HG03196 (cell line): ENCODE results near the gene MGAT3.

ENCODE experiments used
- ATAC-seq: cut with Tn5 transposase; IDR thresholded peaks from one replicate; pipeline ENCODE4 v1.9.1; 2021; ENCODE audit not compliant: unreplicated experiment

The MGAT3 gene

DNA sequence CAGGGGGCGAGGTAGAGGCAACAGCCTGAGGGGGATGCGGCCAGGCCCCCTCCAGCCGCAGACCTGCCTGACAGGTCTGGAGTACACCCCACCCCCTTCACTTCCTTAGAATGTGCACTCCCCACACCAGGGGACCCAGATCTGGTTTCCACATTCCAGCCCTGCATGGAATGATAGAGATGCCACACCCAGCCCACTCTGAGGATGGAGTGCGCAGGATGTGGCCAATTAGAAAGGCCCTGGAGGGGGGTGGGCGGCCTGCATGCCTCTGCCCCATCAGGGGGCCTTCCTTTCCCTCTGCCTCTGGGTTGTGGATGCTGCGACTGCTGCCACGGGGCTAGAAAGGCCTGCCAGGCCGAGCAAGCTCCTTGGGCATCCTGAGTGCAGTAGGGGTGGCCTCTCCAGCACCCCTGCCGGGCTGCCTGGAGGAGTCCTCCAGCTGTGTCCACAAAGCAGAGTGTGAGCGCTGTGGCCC lies 28.2 kb upstream of the MGAT3 start:
- no peak for ATAC-seq

DNA sequence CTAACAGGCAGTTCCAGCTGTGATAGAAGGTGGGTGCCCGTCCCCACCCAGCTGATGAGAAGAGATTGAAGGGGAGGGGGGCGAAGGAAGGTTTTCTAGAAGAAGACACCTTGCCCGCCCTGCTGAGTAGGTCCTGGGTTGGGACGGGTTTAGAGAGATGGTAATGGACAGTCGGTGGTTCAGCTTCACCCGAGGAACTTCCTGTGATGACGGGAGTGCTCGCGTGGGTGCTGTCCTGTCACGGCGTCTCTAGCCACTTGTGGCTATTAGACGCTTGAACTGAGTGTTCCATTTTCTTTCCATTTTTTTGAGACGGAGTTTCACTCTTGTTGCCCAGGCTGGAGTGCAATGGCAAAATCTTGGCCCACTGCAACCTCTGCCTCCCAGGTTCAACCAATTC lies 27.6 kb upstream of the MGAT3 start:
- ATAC-seq, result no peak

DNA sequence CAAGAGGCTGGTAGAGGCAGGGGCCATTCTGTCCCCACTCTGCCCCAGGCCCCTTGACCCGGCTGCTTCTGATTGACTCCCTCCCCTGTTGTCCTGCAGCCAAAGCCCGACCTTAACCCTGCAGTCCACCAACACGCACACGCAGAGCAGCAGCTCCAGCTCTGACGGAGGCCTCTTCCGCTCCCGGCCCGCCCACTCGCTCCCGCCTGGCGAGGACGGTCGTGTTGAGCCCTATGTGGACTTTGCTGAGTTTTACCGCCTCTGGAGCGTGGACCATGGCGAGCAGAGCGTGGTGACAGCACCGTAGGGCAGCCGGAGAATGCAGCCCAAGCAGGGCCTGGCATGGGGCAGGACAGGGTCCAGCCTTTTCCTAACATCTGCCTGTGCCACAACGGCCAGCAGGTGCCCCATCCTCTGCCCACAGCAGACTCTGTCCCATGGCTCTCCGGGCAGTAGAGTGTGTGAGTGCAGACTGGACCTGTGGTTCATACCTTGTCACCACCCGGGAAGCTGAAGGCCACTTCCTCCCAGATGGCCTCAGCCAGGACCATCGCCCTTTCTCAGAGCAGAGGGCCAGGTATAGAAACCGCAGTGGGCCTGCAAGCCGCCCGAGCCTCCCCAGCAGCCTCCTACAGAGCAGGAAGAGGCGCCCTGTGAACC lies 26.8 kb upstream of the MGAT3 start:
- ATAC-seq, result no peak

DNA sequence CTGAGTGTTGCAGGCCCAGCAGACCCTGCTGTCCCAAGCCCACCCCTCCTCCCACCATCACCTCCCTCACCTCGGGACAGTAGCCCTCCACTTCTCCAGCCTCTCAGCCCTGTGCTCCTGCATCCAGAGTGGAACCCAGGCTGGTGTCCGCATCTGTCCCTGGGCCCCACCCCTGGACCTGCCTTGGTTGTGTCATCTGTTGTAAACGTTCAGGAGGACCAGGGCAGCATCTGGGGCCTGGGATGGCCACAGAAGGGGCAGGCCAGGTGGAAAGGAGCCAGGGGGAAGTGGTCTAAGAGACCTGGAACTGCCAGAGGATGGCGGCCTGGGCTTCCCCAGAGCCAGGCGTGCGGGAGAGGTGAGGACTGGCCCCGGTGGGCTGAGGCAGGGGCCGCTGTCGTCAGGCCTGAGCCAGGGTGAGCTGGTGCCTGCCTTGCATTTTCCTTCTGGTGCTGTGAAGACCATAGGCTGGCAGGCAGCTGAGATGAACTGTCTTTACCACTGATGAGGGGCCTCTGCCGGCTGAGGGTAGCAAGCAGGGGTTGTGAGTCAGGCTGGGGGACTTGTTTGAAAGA lies 26.1 kb upstream of the MGAT3 start:
- ATAC-seq, result no peak

DNA sequence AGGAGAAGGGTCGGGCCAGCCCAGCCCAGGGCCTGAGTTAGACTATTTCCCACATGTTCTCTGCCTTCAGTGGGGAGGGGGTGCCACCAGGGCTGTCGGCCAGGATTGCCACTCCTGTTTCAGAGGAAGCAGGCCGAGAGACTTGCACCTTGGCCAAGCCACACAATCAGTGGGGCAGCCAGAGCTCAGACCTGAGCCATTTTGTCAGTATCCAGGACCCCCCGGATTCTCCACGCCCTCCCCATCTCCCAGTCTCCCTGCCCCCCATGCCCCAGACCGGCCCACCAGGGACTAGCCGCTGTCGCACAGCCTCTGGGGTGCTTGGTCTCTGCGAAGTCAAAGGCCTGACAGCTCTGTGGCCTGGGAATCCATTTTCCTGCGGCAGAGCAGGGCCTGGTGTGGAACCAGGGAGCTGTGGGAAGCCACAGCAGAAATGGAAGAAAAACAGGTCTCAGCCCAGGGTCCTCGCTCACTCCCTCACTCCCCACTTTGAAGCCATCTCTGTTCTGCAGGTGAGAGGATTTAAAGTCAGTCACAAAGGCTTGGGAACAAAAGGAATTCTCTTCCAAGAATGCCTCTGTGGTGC lies 25.5 kb upstream of the MGAT3 start:
- ATAC-seq, result no peak

DNA sequence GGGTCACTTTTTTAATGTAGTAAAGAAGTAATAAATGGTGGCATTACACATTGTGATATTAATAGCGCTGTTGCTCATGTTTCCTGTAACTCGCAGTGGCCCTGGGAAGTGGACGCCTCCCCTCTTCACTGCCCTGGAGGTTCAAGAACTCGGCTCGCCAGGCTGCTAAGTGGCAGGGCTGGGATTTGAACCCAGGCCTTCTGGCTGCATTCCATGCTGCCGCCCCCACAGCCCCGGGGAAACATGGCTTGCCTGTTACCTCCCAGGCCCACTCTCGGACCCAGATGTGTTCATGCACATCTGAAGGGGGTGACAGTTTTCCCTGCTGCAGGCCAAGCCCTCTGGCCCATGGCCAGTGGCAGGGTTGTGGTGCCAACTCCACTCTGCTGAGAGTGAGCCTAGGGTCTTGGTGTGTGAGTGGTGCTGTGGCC lies 25.0 kb upstream of the MGAT3 start:
- ATAC-seq, result no peak

DNA sequence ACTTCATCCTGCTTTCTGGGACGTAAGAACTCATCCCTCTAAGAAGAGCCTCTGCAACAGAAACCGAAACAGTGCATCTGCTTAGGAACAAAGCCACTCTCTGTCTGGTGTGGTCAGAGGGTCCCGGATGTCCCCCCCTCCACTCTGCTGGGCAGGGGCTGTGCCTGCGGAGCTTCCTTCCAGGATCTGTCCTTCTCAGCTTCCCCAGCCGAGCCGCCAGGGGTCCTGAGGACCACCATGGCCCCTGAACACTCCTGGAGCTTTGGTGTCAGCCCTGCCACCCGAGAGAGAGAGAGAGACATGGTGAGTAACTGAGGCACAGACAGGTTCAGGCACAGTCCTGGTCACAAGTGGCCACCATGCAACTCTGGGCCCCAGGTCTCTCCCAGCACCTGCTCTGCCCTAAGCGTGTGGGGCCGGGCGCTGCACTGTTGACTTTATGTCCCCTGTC lies 24.4 kb upstream of the MGAT3 start:
- ATAC-seq, result no peak

DNA sequence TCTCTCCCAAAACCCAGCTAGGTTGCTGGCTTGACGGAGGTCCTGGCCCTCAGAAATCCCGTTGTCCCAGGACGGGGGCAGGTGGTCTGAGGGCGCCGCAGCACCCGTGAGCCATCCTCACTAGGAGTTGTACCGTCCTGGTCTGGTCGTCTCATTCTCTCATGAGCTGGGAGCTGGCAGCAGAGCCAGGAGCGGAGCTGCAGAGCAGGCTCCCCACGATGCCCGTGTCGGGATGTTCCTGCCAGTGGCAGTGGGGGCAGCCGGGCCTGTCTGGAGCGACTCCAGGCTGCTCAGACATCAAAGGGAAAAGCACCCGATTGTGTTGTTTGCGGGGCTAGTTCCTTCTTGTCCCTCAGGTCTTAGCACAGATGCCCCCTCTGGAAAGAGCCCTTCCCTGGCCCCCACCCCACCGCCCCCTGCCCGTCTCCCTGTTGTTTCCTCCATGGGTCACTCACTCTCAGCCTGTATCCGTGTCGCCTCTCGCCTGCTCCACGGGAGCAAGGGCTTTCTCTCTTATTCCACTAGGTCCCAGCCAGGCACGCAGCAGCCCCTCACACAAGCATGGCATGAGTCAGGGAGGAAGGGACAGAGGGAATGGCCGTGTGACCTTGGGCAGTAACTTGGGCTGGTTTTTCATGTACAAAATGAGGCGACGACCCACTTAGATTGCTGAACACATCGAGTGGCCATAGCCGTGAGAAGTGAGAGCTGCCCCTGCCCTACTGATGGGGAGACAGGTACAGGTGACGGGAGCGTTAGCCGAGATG lies 23.2 kb upstream of the MGAT3 start:
- no peak for ATAC-seq

DNA sequence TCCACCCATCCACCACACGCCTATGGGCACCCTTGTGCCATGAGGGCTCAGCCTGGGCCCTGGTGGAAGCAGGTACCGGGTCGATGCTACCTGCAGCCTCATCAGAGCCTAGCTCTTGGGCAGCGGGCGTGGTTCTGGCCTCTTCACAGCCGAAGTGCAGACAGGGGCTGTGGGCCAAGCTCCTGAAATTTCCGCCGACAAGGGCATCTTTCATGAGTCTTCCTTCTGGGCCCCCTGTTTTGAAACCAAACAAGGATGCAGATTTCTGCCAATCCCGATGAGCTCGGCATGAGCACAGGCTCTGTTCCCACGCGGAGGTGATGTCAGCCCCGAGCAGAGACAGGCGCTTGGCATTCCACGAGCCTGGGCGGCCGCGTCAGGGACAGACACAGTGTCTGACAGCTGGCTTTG lies 22.6 kb upstream of the MGAT3 start:
- ATAC-seq, result no peak

DNA sequence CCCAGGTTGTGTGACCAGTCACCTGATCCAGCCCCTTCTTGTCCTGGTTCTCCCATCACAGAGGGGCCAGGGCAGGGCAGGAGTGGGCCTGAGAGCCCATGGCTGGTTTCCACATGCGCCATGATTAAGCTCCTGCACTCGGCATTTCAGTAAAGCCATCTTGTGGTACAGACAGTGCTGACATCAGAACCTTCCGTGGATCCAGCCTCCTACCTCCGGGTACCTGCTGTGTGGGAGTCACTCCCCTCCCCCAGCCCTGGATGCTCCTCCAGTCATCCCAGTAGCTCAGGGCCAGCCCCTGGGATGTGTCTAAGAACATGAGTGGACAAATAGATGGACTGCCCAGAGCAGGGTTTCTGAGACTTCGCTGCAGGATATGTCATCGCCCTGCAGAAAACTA lies 22.1 kb upstream of the MGAT3 start:
- ATAC-seq, result no peak

DNA sequence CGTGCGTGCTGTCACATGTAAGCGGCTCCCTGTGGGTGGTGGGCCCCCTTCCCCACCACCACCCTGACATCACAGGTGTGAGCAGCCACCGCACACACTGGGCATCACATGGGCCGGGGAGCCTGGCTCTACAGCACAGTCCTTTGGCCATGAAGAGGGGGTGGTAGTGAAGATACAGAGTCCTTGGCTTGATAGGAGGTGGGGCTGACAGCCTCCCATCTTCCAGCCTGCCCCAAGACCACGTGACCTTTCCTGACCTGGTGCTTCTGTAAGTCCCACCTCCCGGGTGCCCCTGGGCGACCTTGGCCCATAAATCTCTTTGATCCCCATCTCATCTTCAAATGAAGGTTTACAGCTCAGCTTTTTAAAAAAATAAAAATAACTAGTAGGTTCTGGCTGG lies 21.2 kb upstream of the MGAT3 start:
- no peak for ATAC-seq

DNA sequence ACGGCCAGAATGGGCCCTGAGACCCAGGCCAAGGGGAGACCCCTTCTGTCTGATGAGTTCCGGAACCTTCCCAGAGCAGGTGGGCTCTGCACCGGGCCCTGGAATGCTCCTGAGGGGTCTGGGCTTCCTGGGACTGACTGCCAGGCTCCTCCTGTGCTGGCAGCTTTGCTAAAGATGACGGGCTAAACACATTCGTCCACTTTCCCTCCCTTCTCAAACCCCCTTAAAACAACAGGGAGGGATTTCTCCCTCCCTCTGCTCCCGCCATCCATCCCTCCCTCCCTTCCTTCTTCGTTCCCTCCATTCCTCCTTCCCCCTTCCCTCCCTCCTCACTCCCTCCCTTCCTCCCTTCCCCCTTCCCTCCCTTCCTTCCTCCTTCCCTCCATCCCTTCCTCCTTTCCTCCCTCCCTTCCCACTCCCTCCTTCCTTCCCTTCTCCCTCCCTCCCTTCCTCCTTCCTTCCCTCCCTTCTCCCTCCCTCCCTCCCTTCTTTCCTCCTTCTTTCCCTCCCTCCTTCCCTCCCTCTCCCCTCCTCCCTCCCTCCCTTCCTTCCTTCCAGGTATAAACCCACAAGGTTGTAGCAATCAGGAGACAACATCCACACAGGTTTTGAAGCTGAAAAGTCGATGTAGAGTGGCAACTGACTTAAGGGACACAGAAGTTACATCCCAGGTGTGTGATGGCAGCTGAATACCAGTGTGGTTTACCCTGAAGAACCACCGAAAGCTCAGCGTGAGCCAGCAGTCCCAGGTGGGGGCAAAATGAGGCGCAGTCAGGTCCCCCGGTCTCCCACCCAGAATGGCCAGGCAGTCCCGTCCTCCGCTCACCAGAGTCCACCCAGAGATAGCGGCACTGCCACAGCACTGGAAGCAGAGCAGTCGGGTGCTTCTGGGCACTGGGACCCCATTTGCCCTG lies 18.8 kb upstream of the MGAT3 start:
- no peak for ATAC-seq

DNA sequence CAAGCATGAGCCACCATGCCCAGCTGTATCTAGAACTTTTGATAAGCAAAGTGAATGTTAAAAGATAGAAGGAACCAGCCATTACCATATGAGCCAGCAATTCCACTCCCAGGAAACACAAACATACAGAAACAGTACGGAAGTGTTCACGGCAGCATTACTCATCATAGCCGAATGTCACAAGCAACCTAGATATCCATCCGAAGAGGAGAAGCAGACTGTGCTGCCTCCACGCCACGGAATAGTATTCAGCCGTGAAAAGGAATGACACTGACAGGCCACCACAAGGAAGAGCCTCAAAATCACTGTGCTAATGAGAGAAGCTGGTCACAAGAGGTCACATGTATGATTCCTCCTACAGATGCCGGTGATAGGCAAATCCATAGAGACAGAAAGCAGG lies 17.6 kb upstream of the MGAT3 start:
- ATAC-seq, result no peak

DNA sequence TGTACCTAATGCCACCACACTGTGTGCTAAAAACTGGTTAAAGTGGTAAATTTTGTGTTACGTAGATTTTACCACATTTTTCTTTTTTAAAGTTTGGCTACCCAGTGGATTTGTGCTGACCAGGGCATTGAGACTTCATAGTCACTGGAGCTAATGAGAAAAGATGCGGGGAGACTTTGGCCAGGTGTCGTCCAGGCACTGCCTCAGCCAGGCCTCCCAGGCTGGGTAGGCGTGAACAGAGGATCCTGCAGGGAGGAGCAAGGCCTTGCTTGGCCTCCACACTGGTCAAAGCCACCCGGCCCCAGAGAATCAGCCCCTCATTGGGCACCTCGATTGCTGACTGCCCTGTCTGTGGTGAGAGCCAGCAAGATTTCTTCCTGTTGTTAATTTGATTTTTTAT lies 13.4 kb upstream of the MGAT3 start:
- no peak for ATAC-seq

DNA sequence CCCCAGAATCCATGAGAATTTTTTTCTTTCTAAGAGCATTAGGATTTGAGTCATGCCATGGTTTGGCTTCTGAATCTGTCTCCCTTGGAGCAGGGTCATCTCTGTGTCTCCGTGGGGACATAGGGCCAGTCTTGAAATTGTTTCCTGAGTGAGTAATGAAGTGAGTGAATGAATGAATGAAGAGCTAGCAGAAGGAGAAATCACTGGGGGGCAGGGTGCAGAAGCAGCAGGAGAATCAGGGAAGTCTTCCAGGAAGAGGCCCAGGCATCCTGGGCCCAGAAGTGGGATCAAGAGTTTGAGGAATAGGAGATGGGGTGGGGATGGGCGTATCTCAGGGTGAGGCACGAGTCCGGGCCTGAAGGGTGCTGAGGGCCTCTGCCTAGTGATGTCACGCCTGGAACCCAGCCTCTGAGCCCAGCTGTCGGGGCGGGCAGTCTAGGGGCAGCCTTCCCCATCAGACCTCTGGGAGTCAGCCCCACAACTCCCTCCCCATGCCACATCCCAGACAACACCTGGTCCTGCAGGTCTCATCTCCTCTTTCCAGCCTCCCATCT lies 12.5 kb upstream of the MGAT3 start:
- no peak for ATAC-seq

DNA sequence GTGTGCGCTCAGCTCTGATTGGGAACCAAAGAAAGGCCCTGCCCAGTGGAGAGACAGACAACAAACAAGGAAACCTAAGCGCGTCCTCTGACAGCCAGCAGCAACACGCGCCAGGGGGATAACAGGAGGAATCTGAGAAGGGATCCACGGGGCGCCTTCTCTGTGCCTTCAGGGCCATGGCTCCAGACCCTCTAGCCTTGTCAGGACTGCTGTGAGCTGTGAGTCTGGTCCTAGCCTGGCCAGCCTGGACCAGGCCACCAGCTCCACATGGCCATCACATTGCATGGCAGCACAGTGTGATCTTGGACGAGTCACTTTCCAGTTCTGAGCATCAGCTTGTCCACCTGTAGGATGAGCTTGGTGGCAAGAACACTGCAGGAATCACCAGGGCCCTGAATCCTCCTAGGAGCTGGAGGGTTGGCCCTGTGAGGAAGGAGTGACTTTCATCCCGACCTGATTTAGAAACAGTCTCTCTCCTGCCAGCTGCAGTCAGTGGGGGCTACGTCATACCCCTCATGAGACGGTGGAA lies 11.8 kb upstream of the MGAT3 start:
- no peak for ATAC-seq

DNA sequence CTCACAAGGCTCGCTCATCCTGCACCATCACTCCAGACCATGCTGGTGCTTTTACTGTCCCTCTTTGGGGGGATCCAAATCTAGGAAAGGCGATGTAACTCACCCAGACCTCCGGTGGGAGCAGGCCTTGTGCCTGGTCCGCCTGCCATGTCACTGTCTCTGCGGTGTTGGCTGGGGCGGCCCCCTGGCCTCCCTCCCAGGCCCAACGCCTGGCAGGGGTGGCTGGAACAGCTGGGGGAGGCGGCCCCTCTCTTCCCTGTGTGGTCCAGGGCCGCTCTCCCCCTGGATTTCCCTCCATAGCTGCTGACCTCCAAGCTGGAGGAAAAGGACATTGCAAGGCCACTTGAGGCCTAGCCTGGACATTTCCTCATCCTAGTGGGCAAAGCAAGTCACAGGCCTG lies 11.1 kb upstream of the MGAT3 start:
- ATAC-seq, result no peak

DNA sequence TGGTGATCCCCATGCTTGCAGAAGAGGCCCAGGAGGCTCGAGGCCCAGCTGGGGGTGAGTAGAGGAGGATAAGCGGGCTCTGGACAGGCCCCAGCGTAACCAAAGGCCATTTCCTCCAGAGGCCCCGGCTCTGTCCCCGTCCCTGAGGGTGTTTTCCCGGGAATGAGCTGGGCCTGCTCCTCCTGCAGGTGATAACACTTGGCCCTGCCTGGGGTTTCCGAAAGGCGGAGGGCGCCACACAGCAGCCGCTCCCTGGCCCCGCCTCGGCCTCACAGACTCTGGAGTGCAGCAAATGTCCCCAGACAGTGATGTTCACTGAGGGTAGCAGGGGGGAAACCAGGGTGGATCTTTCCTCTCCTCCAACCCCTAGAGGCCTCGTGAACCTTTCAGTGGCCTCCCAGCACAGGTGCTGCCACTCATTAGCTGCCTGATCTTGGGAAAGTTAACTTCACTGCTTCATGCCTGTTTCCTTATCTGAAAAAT lies 10.5 kb upstream of the MGAT3 start:
- peak; percentile 22 for ATAC-seq

DNA sequence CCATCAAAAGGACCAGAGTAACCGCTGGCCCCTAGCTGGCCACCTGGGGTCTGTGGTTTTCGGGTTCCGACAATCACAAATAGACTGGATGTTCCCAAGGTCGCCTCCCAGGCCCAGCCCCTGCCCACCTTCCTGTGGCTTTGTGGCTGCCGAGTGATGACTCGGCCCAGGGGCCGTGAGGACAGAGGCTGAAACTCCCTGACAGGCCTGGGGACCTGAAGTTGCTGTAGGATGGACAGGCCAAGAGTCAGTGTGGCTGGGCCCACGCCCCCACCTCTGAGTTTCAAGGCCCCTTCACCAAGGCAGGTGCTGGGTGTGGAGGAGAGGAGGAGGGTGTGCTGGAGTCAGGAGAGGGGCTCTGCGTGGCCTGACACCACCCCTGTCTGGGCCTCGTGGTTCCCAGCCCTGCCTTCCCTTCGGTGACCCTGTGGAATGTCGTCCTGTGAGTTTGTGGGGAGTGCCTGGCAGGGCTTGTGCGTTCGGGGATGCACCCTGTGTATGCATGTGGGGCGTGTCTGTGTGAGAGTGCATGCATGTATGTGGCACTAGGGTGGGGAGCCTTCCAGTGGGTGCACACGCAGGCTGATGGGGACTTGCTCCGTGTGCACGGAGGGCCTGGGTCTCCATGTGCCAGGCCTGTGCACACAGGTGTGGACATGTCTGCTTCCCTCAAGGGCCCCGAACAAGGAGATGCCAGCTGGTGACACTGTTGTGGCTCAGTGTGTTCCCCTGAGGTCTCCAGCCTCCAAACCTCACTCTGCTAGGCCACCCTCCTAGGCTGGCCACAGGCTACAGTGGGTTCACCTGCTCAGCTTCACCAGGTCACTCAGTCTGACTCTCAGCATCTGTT lies 8.4 kb upstream of the MGAT3 start:
- no peak for ATAC-seq
